Vagina (tissue), 2 donors: ENCODE results near the gene JPH3. TPM values are rescaled to one million over a fixed set of nuclear protein-coding genes. Genes with fewer than 3 reads are reported as not detected.

ENCODE experiments used
- DNase-seq, 2 donors: peaks; one replicate each; pipeline ENCODE4 v3.0.0-alpha.2; 2017; ENCODE audit errors: extremely low spot score in 2 of 2
- H3K27ac ChIP-seq: fragments of 200-600 bp; sonication (generic); one replicate; pipeline ENCODE4 v1.5.1; 2019
- H3K27me3 ChIP-seq: fragments of 200-600 bp; sonication (generic); one replicate; pipeline ENCODE4 v1.5.1; 2019
- H3K36me3 ChIP-seq, 2 donors: fragments of 200-600 bp; sonication (generic); one replicate each; pipeline ENCODE4 v1.5.1; 2017 to 2019
- H3K4me1 ChIP-seq: fragments of 200-600 bp; sonication (generic); one replicate; pipeline ENCODE4 v1.5.1; 2019
- H3K4me3 ChIP-seq, 2 donors: fragments of 200-600 bp; sonication (generic); 1 replicate in 1 of 2; 2 replicates in 1 of 2; pipeline ENCODE4 v1.5.1; 2016 to 2019
- H3K9me3 ChIP-seq: fragments of 200-600 bp; sonication (generic); one replicate; pipeline ENCODE4 v1.5.1; 2019
- POLR2A ChIP-seq, 2 donors: fragments of 450-650 bp; IDR thresholded peaks; one replicate each; pipeline ENCODE4 v1.6.1; 2017; ENCODE audit warnings: antibody characterized with exemption in 2 of 2, mild to moderate bottlenecking in 2 of 2, moderate library complexity in 2 of 2
- POLR2AphosphoS5 ChIP-seq, 2 donors: sonication (generic); formaldehyde crosslinking; IDR thresholded peaks; one replicate each; pipeline ENCODE4 v1.9.0; 2017; ENCODE audit warnings: antibody characterized with exemption in 2 of 2, mild to moderate bottlenecking in 2 of 2, low read depth in 1 of 2; ENCODE audit not compliant: insufficient read depth in 1 of 2
- intact Hi-C: fragments of 100-400 bp; cut with DNase I; formaldehyde crosslinking; loops from one replicate; pipeline ENCODE4 v1.15.1; 2023
- total RNA-seq: library from RNA; depleted of rRNA; stranded (reverse); fragments of >200 nt; gene quantifications from one replicate; pipeline ENCODE4 v1.2.3, GENCODE V29; 2016
- TF ChIP-seq, protein P1 (sequence below), 3 experiments: fragments of 450-650 bp in 2 of 3; fragments of 200-600 bp in 1 of 3; sonication (generic) in 1 of 3; IDR thresholded peaks; one replicate each; pipeline ENCODE4 v1.5.1; 2017 to 2019; ENCODE audit warnings: antibody characterized with exemption in 3 of 3, mild to moderate bottlenecking in 2 of 3, moderate library complexity in 2 of 3

The JPH3 gene
- total RNA-seq, 1 donor from 2014 or later, result 2.0 TPM

GRCh38 chr16:87615621-87616041 lies 13.3 kb downstream of the JPH3 start:
- H3K9me3 ChIP-seq, result no peaks in the 10 kb centered on the region
- no peaks in the 10 kb centered on the region for H3K27me3 ChIP-seq
- no peaks in the 10 kb centered on the region for H3K4me1 ChIP-seq
- H3K4me3 ChIP-seq, result no peak overlapping the region
- intact Hi-C loops, result no loop called here
- TF ChIP-seq, protein P1, sequence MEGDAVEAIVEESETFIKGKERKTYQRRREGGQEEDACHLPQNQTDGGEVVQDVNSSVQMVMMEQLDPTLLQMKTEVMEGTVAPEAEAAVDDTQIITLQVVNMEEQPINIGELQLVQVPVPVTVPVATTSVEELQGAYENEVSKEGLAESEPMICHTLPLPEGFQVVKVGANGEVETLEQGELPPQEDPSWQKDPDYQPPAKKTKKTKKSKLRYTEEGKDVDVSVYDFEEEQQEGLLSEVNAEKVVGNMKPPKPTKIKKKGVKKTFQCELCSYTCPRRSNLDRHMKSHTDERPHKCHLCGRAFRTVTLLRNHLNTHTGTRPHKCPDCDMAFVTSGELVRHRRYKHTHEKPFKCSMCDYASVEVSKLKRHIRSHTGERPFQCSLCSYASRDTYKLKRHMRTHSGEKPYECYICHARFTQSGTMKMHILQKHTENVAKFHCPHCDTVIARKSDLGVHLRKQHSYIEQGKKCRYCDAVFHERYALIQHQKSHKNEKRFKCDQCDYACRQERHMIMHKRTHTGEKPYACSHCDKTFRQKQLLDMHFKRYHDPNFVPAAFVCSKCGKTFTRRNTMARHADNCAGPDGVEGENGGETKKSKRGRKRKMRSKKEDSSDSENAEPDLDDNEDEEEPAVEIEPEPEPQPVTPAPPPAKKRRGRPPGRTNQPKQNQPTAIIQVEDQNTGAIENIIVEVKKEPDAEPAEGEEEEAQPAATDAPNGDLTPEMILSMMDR (IDR thresholded peaks at IDR 0.05), result no peak
- TF ChIP-seq POLR2AphosphoS5 (IDR thresholded peaks at IDR 0.05; ENCODE audit: insufficient read depth in 1 of 2, low read depth in 1 of 2) (no peak), POLR2A (IDR thresholded peaks at IDR 0.05) (no peak)
- DNase-seq, result no peak
- no peak overlapping the region for H3K27ac ChIP-seq
- no peaks in the 10 kb centered on the region for H3K36me3 ChIP-seq

DNA sequence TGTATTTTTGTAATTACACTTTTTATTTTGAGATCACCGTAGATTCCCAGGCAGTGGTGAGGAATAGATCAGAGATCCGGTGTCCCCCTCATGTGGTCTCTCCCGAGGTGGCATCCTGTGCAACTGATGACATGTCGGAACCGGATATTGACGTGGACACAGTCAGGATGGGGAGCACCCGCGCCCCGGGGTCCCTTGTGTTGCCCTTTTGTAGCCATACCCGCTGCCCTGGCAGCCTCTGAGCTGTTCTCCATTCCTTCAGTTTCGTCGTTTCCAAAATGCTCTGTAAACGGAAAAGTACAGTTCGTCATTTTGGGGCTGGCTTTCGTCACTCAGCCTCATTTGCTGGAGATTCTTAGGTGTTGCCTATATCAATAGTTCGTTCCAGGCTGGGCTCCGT lies 14.2 kb downstream of the JPH3 start:
- Histone ChIP-seq H3K36me3 (no peaks in the 10 kb centered on the region), H3K9me3 (no peaks in the 10 kb centered on the region), H3K4me3 (no peak overlapping the region), H3K27ac (no peak overlapping the region), H3K4me1 (no peaks in the 10 kb centered on the region), H3K27me3 (no peaks in the 10 kb centered on the region)
- no peak for DNase-seq
- TF ChIP-seq POLR2AphosphoS5 (IDR thresholded peaks at IDR 0.05; ENCODE audit: insufficient read depth in 1 of 2, low read depth in 1 of 2) (no peak), POLR2A (IDR thresholded peaks at IDR 0.05) (no peak)
- TF ChIP-seq, protein P1 (IDR thresholded peaks at IDR 0.05), result no peak
- intact Hi-C loops, result no loop called here

- intact Hi-C loops, result no loop called here
- no peak for DNase-seq
- TF ChIP-seq, protein P1 (IDR thresholded peaks at IDR 0.05), result no peak
- TF ChIP-seq POLR2AphosphoS5 (IDR thresholded peaks at IDR 0.05; ENCODE audit: insufficient read depth in 1 of 2, low read depth in 1 of 2) (no peak), POLR2A (IDR thresholded peaks at IDR 0.05) (no peak)
- no peak overlapping the region for H3K27ac ChIP-seq
- H3K4me3 ChIP-seq, result no peak overlapping the region
- no peaks in the 10 kb centered on the region for H3K36me3 ChIP-seq
- H3K27me3 ChIP-seq, result no peaks in the 10 kb centered on the region
- H3K4me1 ChIP-seq, result no peaks in the 10 kb centered on the region
- no peaks in the 10 kb centered on the region for H3K9me3 ChIP-seq
These were observed 15.9 kb downstream of the JPH3 start for GRCh38 chr16:87618216-87618615.

- H3K36me3 ChIP-seq, result no peaks in the 10 kb centered on the region
- intact Hi-C loops, result no loop called here
- TF ChIP-seq, protein P1 (IDR thresholded peaks at IDR 0.05), result no peak
- no peak for TF ChIP-seq POLR2A (IDR thresholded peaks at IDR 0.05)
- TF ChIP-seq POLR2AphosphoS5 (IDR thresholded peaks at IDR 0.05; ENCODE audit: insufficient read depth in 1 of 2, low read depth in 1 of 2), result no peak
- H3K27me3 ChIP-seq, result no peaks in the 10 kb centered on the region
- no peaks in the 10 kb centered on the region for H3K9me3 ChIP-seq
- no peaks in the 10 kb centered on the region for H3K4me1 ChIP-seq
- H3K4me3 ChIP-seq, result no peak overlapping the region
- no peak overlapping the region for H3K27ac ChIP-seq
- DNase-seq, result no peak
These were observed 17.3 kb downstream of the JPH3 start for GRCh38 chr16:87619360-87620200.

- H3K4me3 ChIP-seq, result no peak overlapping the region
- intact Hi-C loops, result no loop called here
- no peak for TF ChIP-seq POLR2AphosphoS5 (IDR thresholded peaks at IDR 0.05; ENCODE audit: insufficient read depth in 1 of 2, low read depth in 1 of 2)
- TF ChIP-seq, protein P1 (IDR thresholded peaks at IDR 0.05), result no peak
- TF ChIP-seq POLR2A (IDR thresholded peaks at IDR 0.05), result no peak
- no peak for DNase-seq
- H3K9me3 ChIP-seq, result no peaks in the 10 kb centered on the region
- no peaks in the 10 kb centered on the region for H3K4me1 ChIP-seq
- H3K36me3 ChIP-seq, result no peaks in the 10 kb centered on the region
- no peak overlapping the region for H3K27ac ChIP-seq
- no peaks in the 10 kb centered on the region for H3K27me3 ChIP-seq
These were observed 17.8 kb downstream of the JPH3 start for GRCh38 chr16:87620201-87620495.
